Mesodermal cell (in vitro differentiated cells): ENCODE data around the gene TNFRSF19.
A peak's percentile ranks its signal among the peaks of the same experiment; 100 is the strongest.

Experiments
- H3K27ac ChIP-seq: 2 replicates; pipeline ENCODE4 v1.7.0; 2013; ENCODE audit warnings: mild to moderate bottlenecking, low read depth, low read length, moderate library complexity; ENCODE audit not compliant: severe bottlenecking
- H3K36me3 ChIP-seq: 2 replicates; pipeline ENCODE4 v1.7.1; 2013; ENCODE audit warnings: mild to moderate bottlenecking, low read length, moderate library complexity; ENCODE audit not compliant: control insufficient read depth, insufficient read depth
- H3K4me1 ChIP-seq: one replicate; pipeline ENCODE4 v1.7.1; 2013; ENCODE audit warnings: mild to moderate bottlenecking, low read length; ENCODE audit not compliant: insufficient read depth, control insufficient read depth, poor library complexity, severe bottlenecking
- H3K4me3 ChIP-seq: 2 replicates; pipeline ENCODE4 v1.7.0; 2013; ENCODE audit warnings: low read length, control low read depth, mild to moderate bottlenecking; ENCODE audit not compliant: insufficient read depth, poor library complexity, severe bottlenecking; ENCODE audit errors: extremely low read depth
- H3K9me3 ChIP-seq: 2 replicates; pipeline ENCODE4 v1.7.1; 2013; ENCODE audit warnings: mild to moderate bottlenecking, low read length, moderate library complexity; ENCODE audit not compliant: control insufficient read depth
- WGBS, 2 experiments: methylation state at CpG; one replicate each; pipeline ENCODE4 v1.1.5; 2013; ENCODE audit warnings: missing lambda C conversion rate in 2 of 2; ENCODE audit not compliant: insufficient coverage in 2 of 2; 5-methylcytosine and 5-hydroxymethylcytosine counted together

The TNFRSF19 gene

DNA sequence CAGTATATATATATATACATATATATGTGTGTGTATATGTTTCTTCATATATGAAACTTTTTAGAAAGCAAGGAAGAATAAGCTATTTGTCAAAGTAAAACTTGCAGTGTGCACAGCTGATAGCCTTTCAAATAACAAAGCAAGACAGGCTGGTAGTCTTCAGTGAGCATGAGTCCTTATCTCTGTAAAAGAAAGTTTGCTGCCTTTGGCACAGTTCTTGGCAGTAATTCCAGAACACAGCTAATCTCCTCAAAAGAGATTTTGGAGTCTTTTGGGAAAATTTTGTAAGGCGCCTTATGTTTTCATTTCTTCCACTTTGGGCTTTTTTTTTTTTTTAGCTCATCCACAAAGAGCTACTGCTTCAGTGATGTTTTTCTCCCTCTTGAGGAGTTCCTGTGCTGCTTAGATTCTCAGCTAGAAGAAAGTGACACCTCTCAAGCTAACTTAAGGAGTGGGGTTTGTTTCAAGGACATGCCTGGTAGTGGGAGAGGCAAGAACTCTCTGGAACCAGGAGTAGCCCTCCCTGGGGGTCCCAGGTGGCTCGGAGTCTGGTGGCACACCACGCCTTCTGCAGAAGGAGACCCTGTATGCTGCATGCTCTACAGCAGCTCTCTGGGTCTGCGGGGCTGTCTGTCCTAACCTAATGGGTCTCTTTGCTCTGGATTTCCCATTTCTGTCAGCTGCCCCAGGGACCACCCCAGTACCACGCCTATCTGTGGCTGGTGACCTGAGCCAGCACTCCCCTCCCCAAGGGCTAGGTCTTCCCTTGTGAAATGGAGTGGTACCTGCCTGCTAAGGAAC is 58.8 kb downstream of the TNFRSF19 start:
- H3K4me1 ChIP-seq, result peaks cover 19% of the 10 kb centered on the region
- H3K36me3 ChIP-seq, result peaks cover 10% of the 10 kb centered on the region
- H3K27ac ChIP-seq, result no peak overlapping the region
- no peak overlapping the region for H3K4me3 ChIP-seq
- no peaks in the 10 kb centered on the region for H3K9me3 ChIP-seq
- WGBS, 2 experiments, result 92 to 94% methylated on average over 3 to 4 of the region's 5 CpGs

DNA sequence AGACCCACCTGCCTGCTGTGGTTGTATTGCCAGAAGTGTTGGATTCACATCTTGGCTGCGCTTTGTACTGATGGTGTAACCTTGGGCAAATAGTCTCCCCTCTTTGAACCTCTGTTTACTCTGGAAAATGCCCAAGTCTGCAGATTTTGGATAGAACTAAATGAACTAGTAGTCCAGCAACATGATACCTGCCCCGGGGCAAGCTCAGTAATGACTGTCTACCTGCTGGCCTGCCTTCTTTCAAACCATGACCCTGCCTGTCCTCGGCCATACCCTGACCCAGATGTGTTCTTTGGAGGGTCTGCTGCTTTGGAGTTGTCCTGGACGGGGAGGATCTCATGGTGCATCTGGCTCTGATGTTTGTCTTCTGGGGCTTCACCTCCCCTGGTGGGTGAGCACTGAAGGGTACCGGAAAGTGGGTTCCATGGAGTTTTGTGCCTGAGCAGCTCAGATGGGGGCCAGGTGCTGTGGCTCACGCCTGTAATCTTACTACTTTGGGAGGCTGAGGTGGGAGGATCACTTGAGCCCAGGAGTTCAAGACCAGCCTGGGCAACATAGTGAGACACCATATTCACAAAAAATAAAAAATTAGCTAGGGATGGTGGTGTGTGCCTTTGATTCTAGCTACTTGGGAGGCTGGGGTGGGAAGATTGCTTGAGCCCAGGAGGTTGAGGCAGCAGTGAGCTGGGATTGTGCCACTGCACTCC is 59.5 kb downstream of the TNFRSF19 start:
- WGBS, 2 experiments, result 95 to 100% methylated on average over 4 of the region's 6 CpGs
- Histone ChIP-seq H3K36me3 (peaks cover 10% of the 10 kb centered on the region), H3K4me3 (no peak overlapping the region), H3K27ac (no peak overlapping the region), H3K9me3 (no peaks in the 10 kb centered on the region), H3K4me1 (peaks cover 19% of the 10 kb centered on the region)

DNA sequence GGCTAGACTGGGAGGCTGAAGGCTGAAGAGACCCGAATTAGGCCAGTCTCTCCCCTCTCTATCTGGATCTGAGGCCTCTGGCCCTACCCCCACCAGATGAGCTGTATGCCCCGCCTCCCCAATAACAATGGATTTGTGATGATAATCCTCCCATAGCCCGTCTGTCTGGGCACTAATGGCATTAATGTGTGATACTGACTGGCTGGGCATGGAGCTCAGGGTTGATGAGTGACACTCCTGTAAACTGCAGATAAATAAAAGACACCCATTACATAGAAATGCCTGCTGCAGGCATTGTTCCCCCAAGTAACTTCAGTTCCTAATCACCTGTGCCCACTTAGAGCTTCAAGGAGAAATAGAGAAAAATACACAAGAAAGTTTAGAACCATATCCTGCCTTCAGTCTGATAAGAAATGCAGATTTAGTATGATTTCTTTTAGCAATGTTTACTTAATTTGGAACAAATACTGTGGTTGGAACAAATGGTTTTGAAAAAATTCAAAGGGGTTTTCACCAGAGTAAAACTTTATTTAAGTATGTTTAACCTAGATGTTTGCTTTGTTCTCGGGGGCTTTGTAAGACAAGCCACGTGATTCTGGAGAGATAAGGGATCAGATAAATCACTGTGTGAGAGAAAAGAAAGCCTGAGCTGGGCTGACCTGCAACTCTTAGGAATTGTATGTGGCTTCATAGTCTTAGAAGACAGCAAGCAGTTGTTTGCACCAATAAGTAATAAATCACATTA is 60.3 kb downstream of the TNFRSF19 start:
- H3K36me3 ChIP-seq, result peaks cover 10% of the 10 kb centered on the region
- no peaks in the 10 kb centered on the region for H3K9me3 ChIP-seq
- 11 to 80% methylated on average over 2 of the region's 5 CpGs for WGBS, 2 experiments
- peak overlapping the region; percentile 60 for H3K27ac ChIP-seq
- no peak overlapping the region for H3K4me3 ChIP-seq
- H3K4me1 ChIP-seq, result peaks cover 19% of the 10 kb centered on the region

DNA sequence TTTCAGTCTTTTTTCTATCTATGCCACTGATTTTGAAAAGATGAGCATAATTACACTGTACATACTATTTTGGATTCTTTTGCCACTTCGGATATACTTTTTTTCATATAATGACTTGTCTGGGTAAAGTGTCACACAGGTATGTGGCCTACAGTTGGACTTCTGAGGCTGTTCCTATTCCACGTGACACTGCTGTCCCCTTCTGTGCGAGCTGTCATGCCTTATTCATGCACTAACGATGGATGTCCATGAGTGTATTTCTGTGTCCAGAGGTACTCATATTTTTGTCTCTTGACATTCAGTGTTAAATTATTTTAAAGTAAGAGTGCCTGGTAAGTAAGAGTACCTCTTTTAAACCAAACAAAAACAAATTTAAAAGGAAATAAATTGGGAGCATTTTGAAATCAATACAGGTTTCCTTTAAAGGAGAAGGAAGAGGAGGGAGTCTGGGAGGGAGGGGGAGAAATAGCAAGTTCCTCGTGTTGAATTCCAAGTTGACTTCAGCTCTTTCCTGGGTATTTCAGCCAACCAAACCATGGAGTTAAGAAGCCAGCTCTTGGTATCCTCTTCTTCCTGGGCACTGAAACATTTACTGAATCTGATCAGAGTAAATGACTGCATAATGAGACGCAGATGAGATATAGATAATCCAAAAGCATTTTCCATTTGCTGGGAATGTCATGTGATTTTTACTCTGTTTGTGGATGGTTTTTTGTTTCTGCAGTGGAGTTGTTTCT is 61.3 kb downstream of the TNFRSF19 start:
- no peak overlapping the region for H3K4me3 ChIP-seq
- 43% methylated on average over 3 of the region's 6 CpGs; no CpG with 5 or more reads in 1 of the 2 experiments for WGBS, 2 experiments
- peaks cover 10% of the 10 kb centered on the region for H3K36me3 ChIP-seq
- no peaks in the 10 kb centered on the region for H3K9me3 ChIP-seq
- peaks cover 19% of the 10 kb centered on the region for H3K4me1 ChIP-seq
- peak overlapping the region; percentile 7 for H3K27ac ChIP-seq

DNA sequence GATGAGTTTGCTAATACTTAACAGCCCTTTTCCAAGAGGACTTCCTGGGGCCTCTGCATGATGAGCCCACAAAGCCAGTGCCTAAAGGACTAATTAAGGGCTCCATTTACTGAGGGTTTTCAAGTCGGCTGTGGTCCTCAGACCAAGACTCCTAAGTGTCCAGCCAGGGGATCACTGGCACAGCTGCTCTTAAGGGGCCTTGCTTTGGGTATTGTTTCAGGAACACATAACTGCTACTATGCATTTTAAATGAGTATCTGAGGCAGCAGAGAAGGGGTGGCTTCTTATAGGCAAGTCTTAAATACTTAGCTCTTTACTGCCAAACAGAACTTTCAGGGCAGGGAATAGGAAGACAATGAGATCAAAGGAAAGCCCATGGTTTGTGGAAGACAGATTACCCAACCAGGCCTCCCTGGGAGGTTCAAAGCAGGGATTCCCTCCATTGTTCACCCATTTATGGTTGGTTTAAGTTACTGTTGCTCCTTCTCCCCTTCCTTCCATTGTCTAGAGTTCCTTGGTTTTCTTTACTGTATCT is 61.9 kb downstream of the TNFRSF19 start:
- 20 to 44% methylated on average over 1 of the region's 1 CpG for WGBS, 2 experiments
- Histone ChIP-seq H3K9me3 (no peaks in the 10 kb centered on the region), H3K4me1 (peaks cover 19% of the 10 kb centered on the region), H3K27ac (peak overlapping the region; percentile 43), H3K36me3 (peaks cover 10% of the 10 kb centered on the region), H3K4me3 (no peak overlapping the region)

DNA sequence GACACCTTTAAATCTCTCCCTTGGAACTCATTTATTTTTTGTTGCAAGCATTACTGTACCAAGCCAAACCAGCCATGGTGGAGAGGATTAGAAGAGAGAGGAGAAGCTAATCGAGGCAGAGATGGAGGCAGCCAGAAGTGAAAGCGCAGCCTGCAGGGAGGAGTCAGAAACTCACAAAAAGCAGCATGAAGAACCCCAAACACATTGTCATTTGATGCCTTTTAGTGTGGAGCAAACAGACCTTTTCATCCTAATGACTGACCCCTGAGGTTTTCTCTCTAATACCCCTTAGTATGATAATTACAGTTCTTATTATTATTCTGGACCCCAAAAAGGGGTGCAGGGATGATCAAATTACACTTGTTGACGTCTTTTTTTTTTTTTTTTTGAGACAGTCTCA is 62.5 kb downstream of the TNFRSF19 start:
- Histone ChIP-seq H3K9me3 (no peaks in the 10 kb centered on the region), H3K4me3 (no peak overlapping the region), H3K27ac (peak overlapping the region; percentile 43), H3K4me1 (peaks cover 19% of the 10 kb centered on the region), H3K36me3 (peaks cover 6% of the 10 kb centered on the region)
- 54% methylated on average over 3 of the region's 3 CpGs; no CpG with 5 or more reads in 1 of the 2 experiments for WGBS, 2 experiments

DNA sequence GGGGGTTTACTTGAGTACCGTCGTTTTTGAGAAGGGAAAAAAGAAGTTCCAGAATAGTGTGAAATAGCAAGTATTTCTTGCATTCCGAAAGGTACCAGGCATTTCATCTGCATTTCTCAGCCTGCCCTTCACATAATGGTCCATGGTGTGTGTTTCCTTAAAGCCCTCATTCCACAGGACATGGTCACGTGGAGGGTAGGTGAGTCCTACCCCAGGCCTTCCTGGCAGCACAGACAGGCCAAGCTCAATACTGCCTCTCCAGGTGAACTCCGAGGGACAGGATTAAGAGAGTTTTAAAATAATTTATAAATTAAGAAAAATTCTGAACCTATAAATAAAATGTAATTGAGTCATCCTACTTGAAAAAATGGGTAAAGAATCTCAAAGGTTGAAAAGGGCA is 64.7 kb downstream of the TNFRSF19 start:
- H3K9me3 ChIP-seq, result no peaks in the 10 kb centered on the region
- no peak overlapping the region for H3K27ac ChIP-seq
- H3K4me1 ChIP-seq, result peaks cover 19% of the 10 kb centered on the region
- 100% methylated on average over 1 of the region's 5 CpGs; no CpG with 5 or more reads in 1 of the 2 experiments for WGBS, 2 experiments
- no peak overlapping the region for H3K4me3 ChIP-seq
- no peaks in the 10 kb centered on the region for H3K36me3 ChIP-seq

DNA sequence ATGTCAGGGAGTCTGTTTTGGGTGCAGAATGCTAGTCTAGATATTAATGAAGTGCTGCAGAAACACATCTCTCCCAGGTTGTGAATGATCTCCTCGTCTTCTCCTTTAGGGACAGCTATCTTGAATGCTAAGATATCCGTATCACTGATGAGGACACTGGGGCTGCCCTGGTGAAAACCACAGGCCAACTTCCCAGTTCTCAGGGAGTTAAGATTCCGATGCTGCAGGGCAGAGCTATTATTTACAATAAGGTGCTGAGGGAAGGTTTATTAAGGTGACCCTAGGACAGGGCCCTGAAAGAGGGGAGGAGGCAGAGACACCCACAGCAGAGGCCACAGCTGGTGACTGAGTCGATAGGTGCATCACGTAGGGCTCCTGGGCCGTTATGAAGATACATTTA is 66.1 kb downstream of the TNFRSF19 start:
- WGBS, 2 experiments, result 76 to 85% methylated on average over 4 to 6 of the region's 6 CpGs
- Histone ChIP-seq H3K9me3 (no peaks in the 10 kb centered on the region), H3K4me3 (no peak overlapping the region), H3K36me3 (no peaks in the 10 kb centered on the region), H3K27ac (no peak overlapping the region), H3K4me1 (peaks cover 10% of the 10 kb centered on the region)

DNA sequence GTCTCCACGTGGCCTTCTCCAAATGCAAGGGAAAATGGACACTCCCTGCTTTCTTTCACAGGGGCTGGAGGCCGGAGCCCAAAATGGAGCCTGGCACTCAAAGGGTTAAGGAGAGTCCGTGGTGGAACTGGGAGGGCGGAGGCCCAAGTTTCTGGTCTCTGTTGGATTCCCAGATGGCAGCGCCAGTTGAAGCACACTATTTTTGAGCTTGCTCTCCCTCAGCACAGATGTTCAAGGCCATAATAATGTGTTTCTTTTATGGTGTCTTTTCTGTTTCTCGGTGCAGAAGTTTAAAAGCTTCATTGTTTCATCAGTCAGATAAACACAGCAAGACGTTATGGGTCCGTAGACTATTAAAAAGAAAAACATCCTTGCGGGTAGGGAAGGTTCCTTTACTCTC is 67.6 kb downstream of the TNFRSF19 start:
- Histone ChIP-seq H3K27ac (no peak overlapping the region), H3K4me3 (no peak overlapping the region), H3K36me3 (no peaks in the 10 kb centered on the region), H3K9me3 (no peaks in the 10 kb centered on the region), H3K4me1 (no peaks in the 10 kb centered on the region)
- WGBS, 2 experiments, result 52 to 65% methylated on average over 4 to 9 of the region's 9 CpGs

DNA sequence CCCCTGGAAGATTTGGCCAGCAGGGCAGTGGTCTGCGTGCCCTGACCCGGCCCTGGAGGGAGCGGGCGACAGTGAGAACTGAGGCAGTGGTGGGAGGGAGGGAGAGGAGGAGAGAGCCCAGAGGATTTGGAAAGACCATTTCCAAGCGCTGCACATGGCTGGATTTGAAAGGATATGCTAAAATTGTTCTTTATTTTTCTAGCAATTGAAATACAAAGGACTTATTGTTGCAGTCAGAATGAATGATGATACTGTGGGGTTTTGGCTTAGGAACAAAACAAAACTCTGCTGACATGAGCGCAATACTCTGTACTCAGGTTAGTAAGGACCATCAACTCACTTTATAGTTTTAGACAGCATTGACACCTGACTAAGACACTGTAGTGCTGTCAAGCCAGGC is 69.5 kb downstream of the TNFRSF19 start:
- Histone ChIP-seq H3K4me3 (no peak overlapping the region), H3K4me1 (no peaks in the 10 kb centered on the region), H3K9me3 (no peaks in the 10 kb centered on the region), H3K36me3 (no peaks in the 10 kb centered on the region), H3K27ac (no peak overlapping the region)
- WGBS, 2 experiments, result 90 to 94% methylated on average over 5 to 6 of the region's 6 CpGs
